ENCODE results near the gene ARHGDIA.

GRCh38 chr17:81909966-81910839 lies 39.1 kb upstream of the ARHGDIA start:
- TF ChIP-seq CTCF (IDR thresholded peaks at IDR 0.05; ENCODE audit: poor library complexity, severe bottlenecking) (no peak), EP300 (conservative IDR thresholded peaks at IDR 0.05; ENCODE audit: poor library complexity, severe bottlenecking) (no peak), TAF1 (IDR thresholded peaks at IDR 0.05; ENCODE audit: low read depth) (no peak), POLR2AphosphoS5 (IDR thresholded peaks at IDR 0.05) (no peak), MXI1 (conservative IDR thresholded peaks at IDR 0.05; ENCODE audit: poor library complexity, severe bottlenecking) (no peak), REST (IDR thresholded peaks at IDR 0.05; ENCODE audit: borderline replicate concordance) (no peak)
